ENCODE measurements around the gene NDUFV1. TPM values are rescaled to one million over a fixed set of nuclear protein-coding genes. Genes with fewer than 3 reads are reported as not detected.

Gene NDUFV1
- total RNA-seq, 1 experiment from 2014 or later: 242 TPM

DNA sequence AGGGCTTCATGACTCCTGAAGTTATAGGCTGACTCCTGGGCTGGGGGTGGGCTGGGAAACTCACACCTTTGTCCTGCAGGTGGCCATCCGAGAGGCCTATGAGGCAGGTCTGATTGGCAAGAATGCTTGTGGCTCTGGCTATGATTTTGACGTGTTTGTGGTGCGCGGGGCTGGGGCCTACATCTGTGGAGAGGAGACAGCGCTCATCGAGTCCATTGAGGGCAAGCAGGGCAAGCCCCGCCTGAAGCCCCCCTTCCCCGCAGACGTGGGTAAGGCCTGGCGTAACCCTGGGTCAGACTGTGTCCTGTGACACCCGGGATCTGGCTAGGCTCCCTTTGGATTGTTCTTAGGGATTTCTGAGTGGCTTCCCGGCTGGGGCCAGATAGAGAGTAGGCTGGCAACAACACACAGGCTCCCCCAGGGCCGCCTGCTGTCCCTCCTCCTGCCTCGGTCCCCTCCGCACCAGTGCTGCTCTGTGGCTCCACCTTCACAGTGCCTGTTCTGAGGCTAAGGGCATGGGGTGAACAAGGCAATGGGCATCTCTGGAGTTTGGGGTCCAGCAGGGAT, 3.6 kb downstream of the NDUFV1 start:
- no TSS peak for BruUV-seq (replicated peaks)
- Histone ChIP-seq H3K4me1 (ENCODE audit: control insufficient read depth in 1 of 2, insufficient read depth in 2 of 2, low read length in 2 of 2) (peaks cover 8 to 33% of the 10 kb centered on the region in 2 experiments), H2AFZ (ENCODE audit: low read depth, low read length, poor library complexity, severe bottlenecking) (no peak overlapping the region), H3K9me3 (ENCODE audit: control insufficient read depth in 1 of 2, insufficient read depth in 1 of 2, low read depth in 1 of 2, low read length in 2 of 2) (no peaks in the 10 kb centered on the region), H4K20me1 (ENCODE audit: insufficient read depth) (no peaks in the 10 kb centered on the region), H3K79me2 (ENCODE audit: insufficient read depth, low read length) (peaks cover 27% of the 10 kb centered on the region), H3K36me3 (ENCODE audit: control insufficient read depth in 1 of 2, insufficient read depth in 2 of 2, low read length in 2 of 2) (peaks cover 19 to 21% of the 10 kb centered on the region in 2 experiments; a peak in 3 of 4 replicates), H3K27ac (ENCODE audit: low read depth, low read length) (no peak overlapping the region), H3K9me2 (ENCODE audit: insufficient read depth) (no peaks in the 10 kb centered on the region), H3K9ac (ENCODE audit: low read length) (no peak overlapping the region), H3K4me3 (replicated peaks in 1 of 2; ENCODE audit: low read depth in 1 of 2, low read length in 2 of 2) (no peak overlapping the region), H3K27me3 (ENCODE audit: insufficient read depth, low read length) (no peaks in the 10 kb centered on the region), H3K4me2 (ENCODE audit: low read length) (no peak overlapping the region)
- ChIA-PET POLR2A (no interaction called here), CTCF (no interaction called here), RAD21 (ENCODE audit: low non-redundant PET in 1 of 2, low total read pairs in 2 of 2, uncharacterized antibody in 2 of 2, unreplicated experiment in 2 of 2) (no interaction called here)
- no peak for TF ChIP-seq POLR2AphosphoS5 (IDR thresholded peaks at IDR 0.05; ENCODE audit: low read depth, low read length)
- TF ChIP-seq YY1 (IDR thresholded peaks at IDR 0.05; ENCODE audit: extremely low read depth, insufficient replicate concordance, low read depth, low read length): no peak
- no peak for TF ChIP-seq CEBPB (IDR thresholded peaks at IDR 0.05; ENCODE audit: low read depth)
- TF ChIP-seq SRF (IDR thresholded peaks at IDR 0.05; ENCODE audit: low read depth): no peak
- TF ChIP-seq ZFX (IDR thresholded peaks at IDR 0.05): no peak
- TF ChIP-seq EZH2 (IDR thresholded peaks at IDR 0.05): no peak
- ATAC-seq: no peak
- intact Hi-C loops (cut with micrococcal nuclease): no loop called here
- no peak for DNase-seq (ENCODE audit: low read depth, low spot score)

DNA sequence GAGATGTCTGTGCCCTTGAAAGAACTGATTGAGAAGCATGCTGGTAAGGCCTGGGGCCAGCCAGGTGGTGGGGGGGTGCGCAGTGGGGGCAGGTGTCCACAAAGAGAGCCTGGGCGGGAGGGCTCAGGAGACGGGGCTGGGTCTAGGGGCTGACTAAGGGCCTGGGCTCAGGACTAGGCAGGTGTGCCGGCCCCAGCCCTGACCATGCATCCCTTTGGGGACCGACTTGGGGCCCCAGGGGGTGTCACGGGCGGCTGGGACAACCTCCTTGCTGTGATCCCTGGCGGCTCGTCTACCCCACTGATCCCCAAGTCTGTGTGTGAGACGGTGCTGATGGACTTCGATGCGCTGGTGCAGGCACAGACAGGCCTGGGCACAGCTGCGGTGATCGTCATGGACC, 4.4 kb downstream of the NDUFV1 start:
- H3K4me2 ChIP-seq (ENCODE audit: low read length): no peak overlapping the region
- intact Hi-C loops (cut with micrococcal nuclease): no loop called here
- H3K79me2 ChIP-seq (ENCODE audit: insufficient read depth, low read length): peaks cover 27% of the 10 kb centered on the region
- H3K27ac ChIP-seq (ENCODE audit: low read depth, low read length): no peak overlapping the region
- no peak overlapping the region for H3K4me3 ChIP-seq (replicated peaks in 1 of 2; ENCODE audit: low read depth in 1 of 2, low read length in 2 of 2)
- no peaks in the 10 kb centered on the region for H3K9me2 ChIP-seq (ENCODE audit: insufficient read depth)
- BruUV-seq (replicated peaks): no TSS peak
- no peaks in the 10 kb centered on the region for H4K20me1 ChIP-seq (ENCODE audit: insufficient read depth)
- ChIA-PET POLR2A (no interaction called here), RAD21 (ENCODE audit: low non-redundant PET in 1 of 2, low total read pairs in 2 of 2, uncharacterized antibody in 2 of 2, unreplicated experiment in 2 of 2) (no interaction called here), CTCF (no interaction called here)
- DNase-seq (ENCODE audit: low read depth, low spot score) (no peak), ATAC-seq (no peak)
- H2AFZ ChIP-seq (ENCODE audit: low read depth, low read length, poor library complexity, severe bottlenecking): no peak overlapping the region
- no peak overlapping the region for H3K9ac ChIP-seq (ENCODE audit: low read length)
- no peaks in the 10 kb centered on the region for H3K9me3 ChIP-seq (ENCODE audit: control insufficient read depth in 1 of 2, insufficient read depth in 1 of 2, low read depth in 1 of 2, low read length in 2 of 2)
- TF ChIP-seq JUND (IDR thresholded peaks at IDR 0.05): no peak
- no peaks in the 10 kb centered on the region for H3K27me3 ChIP-seq (ENCODE audit: insufficient read depth, low read length)
- peaks cover 19 to 21% of the 10 kb centered on the region in 2 experiments; a peak in 3 of 4 replicates for H3K36me3 ChIP-seq (ENCODE audit: control insufficient read depth in 1 of 2, insufficient read depth in 2 of 2, low read length in 2 of 2)
- peaks cover 8 to 29% of the 10 kb centered on the region in 2 experiments for H3K4me1 ChIP-seq (ENCODE audit: control insufficient read depth in 1 of 2, insufficient read depth in 2 of 2, low read length in 2 of 2)

Data from HCT116 (cell line).